ENCODE results near the gene KIF12.
"Not testable (repeated sequence)": the region's sequence is repeated elsewhere in the genome, so short reads cannot be mapped to it uniquely, and the experiment has no call there.

KIF12 gene

GRCh38 chr9:114086009-114086408 lies 13.1 kb downstream of the KIF12 start:
- no peaks in the 10 kb centered on the region for H3K27me3 Mint-ChIP-seq (ENCODE audit: low read depth)
- H3K4me1 Mint-ChIP-seq (ENCODE audit: low read depth): peaks cover 1% of the 10 kb centered on the region
- H3K36me3 Mint-ChIP-seq (ENCODE audit: low read depth): no peaks in the 10 kb centered on the region
- H3K4me3 Mint-ChIP-seq: no peak overlapping the region
- H3K27ac Mint-ChIP-seq: no peak overlapping the region
- H3K9me3 Mint-ChIP-seq: no peaks in the 10 kb centered on the region

- Mint-ChIP-seq H3K4me3 (no peak overlapping the region), H3K36me3 (ENCODE audit: low read depth) (no peaks in the 10 kb centered on the region), H3K27me3 (ENCODE audit: low read depth) (no peaks in the 10 kb centered on the region), H3K4me1 (ENCODE audit: low read depth) (peaks cover 1% of the 10 kb centered on the region), H3K9me3 (no peaks in the 10 kb centered on the region), H3K27ac (no peak overlapping the region)
Measured at GRCh38 chr9:114085387-114085789, 13.7 kb downstream of the KIF12 start.

GRCh38 chr9:114084282-114085073 lies 14.6 kb downstream of the KIF12 start:
- no peaks in the 10 kb centered on the region for H3K36me3 Mint-ChIP-seq (ENCODE audit: low read depth)
- H3K27ac Mint-ChIP-seq: no peak overlapping the region
- no peaks in the 10 kb centered on the region for H3K27me3 Mint-ChIP-seq (ENCODE audit: low read depth)
- H3K4me3 Mint-ChIP-seq: no peak overlapping the region
- no peaks in the 10 kb centered on the region for H3K9me3 Mint-ChIP-seq
- peaks cover 1% of the 10 kb centered on the region for H3K4me1 Mint-ChIP-seq (ENCODE audit: low read depth)

GRCh38 chr9:114083666-114084065 lies 15.4 kb downstream of the KIF12 start:
- H3K27ac Mint-ChIP-seq: no peak overlapping the region
- H3K4me3 Mint-ChIP-seq: no peak overlapping the region
- no peaks in the 10 kb centered on the region for H3K36me3 Mint-ChIP-seq (ENCODE audit: low read depth)
- H3K4me1 Mint-ChIP-seq (ENCODE audit: low read depth): peaks cover 1% of the 10 kb centered on the region
- no peaks in the 10 kb centered on the region for H3K27me3 Mint-ChIP-seq (ENCODE audit: low read depth)
- no peaks in the 10 kb centered on the region for H3K9me3 Mint-ChIP-seq

- H3K4me3 Mint-ChIP-seq; H3K9me3 Mint-ChIP-seq; H3K27ac Mint-ChIP-seq; H3K36me3 Mint-ChIP-seq (ENCODE audit: low read depth); H3K27me3 Mint-ChIP-seq (ENCODE audit: low read depth); H3K4me1 Mint-ChIP-seq (ENCODE audit: low read depth): not testable (repeated sequence)
Measured at GRCh38 chr9:114082763-114083412, 16.2 kb downstream of the KIF12 start.

- H3K27me3 Mint-ChIP-seq (ENCODE audit: low read depth): no peaks in the 10 kb centered on the region
- H3K27ac Mint-ChIP-seq: no peak overlapping the region
- H3K9me3 Mint-ChIP-seq: no peaks in the 10 kb centered on the region
- H3K4me1 Mint-ChIP-seq (ENCODE audit: low read depth): peaks cover 1% of the 10 kb centered on the region
- H3K4me3 Mint-ChIP-seq: no peak overlapping the region
- H3K36me3 Mint-ChIP-seq (ENCODE audit: low read depth): no peaks in the 10 kb centered on the region
Measured at GRCh38 chr9:114082017-114082762, 16.9 kb downstream of the KIF12 start.

GRCh38 chr9:114081441-114082016 lies 17.6 kb downstream of the KIF12 start:
- Mint-ChIP-seq H3K27ac (no peak overlapping the region), H3K4me3 (no peak overlapping the region), H3K36me3 (ENCODE audit: low read depth) (no peaks in the 10 kb centered on the region), H3K4me1 (ENCODE audit: low read depth) (peaks cover 1% of the 10 kb centered on the region), H3K9me3 (no peaks in the 10 kb centered on the region), H3K27me3 (ENCODE audit: low read depth) (no peaks in the 10 kb centered on the region)

- peaks cover 1% of the 10 kb centered on the region for H3K4me1 Mint-ChIP-seq (ENCODE audit: low read depth)
- H3K27ac Mint-ChIP-seq: no peak overlapping the region
Measured at GRCh38 chr9:114080773-114081440, 18.2 kb downstream of the KIF12 start.

GRCh38 chr9:114080195-114080772 lies 18.8 kb downstream of the KIF12 start:
- Mint-ChIP-seq H3K27me3 (ENCODE audit: low read depth) (no peaks in the 10 kb centered on the region), H3K4me1 (ENCODE audit: low read depth) (peaks cover 1% of the 10 kb centered on the region), H3K27ac (no peak overlapping the region), H3K9me3 (no peaks in the 10 kb centered on the region), H3K4me3 (no peak overlapping the region), H3K36me3 (ENCODE audit: low read depth) (no peaks in the 10 kb centered on the region)

More at GRCh38 chr9:114080773-114081440, 18.2 kb downstream of the KIF12 start:
- Mint-ChIP-seq H3K9me3 (no peaks in the 10 kb centered on the region), H3K27me3 (ENCODE audit: low read depth) (no peaks in the 10 kb centered on the region), H3K4me3 (no peak overlapping the region), H3K36me3 (ENCODE audit: low read depth) (no peaks in the 10 kb centered on the region)

GRCh38 chr9:114078781-114079156 lies 20.3 kb downstream of the KIF12 start:
- peaks cover 1% of the 10 kb centered on the region for H3K4me1 Mint-ChIP-seq (ENCODE audit: low read depth)
- no peaks in the 10 kb centered on the region for H3K9me3 Mint-ChIP-seq
- no peak overlapping the region for H3K27ac Mint-ChIP-seq
- H3K27me3 Mint-ChIP-seq (ENCODE audit: low read depth): no peaks in the 10 kb centered on the region
- no peak overlapping the region for H3K4me3 Mint-ChIP-seq
- no peaks in the 10 kb centered on the region for H3K36me3 Mint-ChIP-seq (ENCODE audit: low read depth)

- H3K4me3 Mint-ChIP-seq: no peak within 1 kb of the TSS
- H3K9me3 Mint-ChIP-seq: no peaks in the 10 kb centered on the region
- H3K4me1 Mint-ChIP-seq (ENCODE audit: low read depth): peaks cover 1% of the 10 kb centered on the region
- no peaks in the 10 kb centered on the region for H3K27me3 Mint-ChIP-seq (ENCODE audit: low read depth)
- H3K27ac Mint-ChIP-seq: no peak within 1 kb of the TSS
- no peaks in the 10 kb centered on the region for H3K36me3 Mint-ChIP-seq (ENCODE audit: low read depth)
Measured at GRCh38 chr9:114078021-114078780, 20.9 kb downstream of the KIF12 start, which contains the start of gene AMBP. AMBP (minus strand) TSS chr9:114078300; CDS start chr9:114078209, 91 bp downstream.

GRCh38 chr9:114077162-114077837 lies 21.8 kb downstream of the KIF12 start:
- Mint-ChIP-seq H3K36me3 (ENCODE audit: low read depth) (no peaks in the 10 kb centered on the region), H3K27ac (no peak overlapping the region), H3K4me1 (ENCODE audit: low read depth) (no peaks in the 10 kb centered on the region), H3K9me3 (no peaks in the 10 kb centered on the region), H3K27me3 (ENCODE audit: low read depth) (no peaks in the 10 kb centered on the region), H3K4me3 (no peak overlapping the region)

All from T-helper 1 cell treated with Interleukin-12 subunit alpha and Interleukin-12 subunit beta and Interleukin-4 antibody, amounts not matched to agents 30 μg/mL and 1 μg/mL, for 36 hours (primary cell).